Fibroblast of the aortic adventitia (primary cell): Measurements from ENCODE around the gene FNDC1. TPM values are rescaled to one million over a fixed set of nuclear protein-coding genes. Genes with fewer than 3 reads are reported as not detected.

Source experiments
- DNase-seq: peaks from one replicate; pipeline ENCODE4 v3.0.0-alpha.2; 2010; ENCODE audit warnings: low read depth
- H3K4me3 ChIP-seq: 2 replicates; pipeline ENCODE4 v1.5.1; 2011; ENCODE audit warnings: low read depth, mild to moderate bottlenecking, control low read depth, low read length, moderate library complexity
- total RNA-seq: library from RNA; depleted of rRNA; stranded (reverse); fragments of >200 nt; gene quantifications from 2 replicates; pipeline ENCODE4 v1.2.3, GENCODE V29; 2012; ENCODE audit warnings: low replicate concordance
- TF ChIP-seq, protein P1 (sequence below): IDR thresholded peaks from 2 replicates; pipeline ENCODE4 v1.5.1; 2011; ENCODE audit warnings: mild to moderate bottlenecking, low read length, control low read depth, inconsistent platforms; ENCODE audit not compliant: insufficient read depth

FNDC1 gene
- total RNA-seq, 1 donor, result 1.6 TPM

DNA sequence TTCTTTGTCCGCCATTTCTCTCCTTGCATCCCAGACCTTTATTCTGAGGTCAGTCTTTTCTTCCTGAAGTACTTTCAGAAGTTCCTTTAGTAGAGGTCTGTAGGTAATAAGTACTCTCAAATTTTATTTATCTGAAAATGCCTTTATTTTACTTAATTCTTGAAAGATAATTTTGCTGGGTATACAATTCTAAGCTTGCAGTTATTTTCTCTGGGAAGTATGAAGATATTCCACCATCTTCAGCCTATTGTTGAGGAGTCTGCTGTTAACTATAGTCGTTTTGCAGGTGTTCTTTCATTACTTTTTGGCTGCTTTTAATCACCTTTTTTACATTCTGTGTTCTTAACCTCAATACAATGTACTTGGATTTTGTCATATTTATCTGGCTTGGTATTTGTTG is 13.5 kb upstream of the FNDC1 start:
- TF ChIP-seq, protein P1, sequence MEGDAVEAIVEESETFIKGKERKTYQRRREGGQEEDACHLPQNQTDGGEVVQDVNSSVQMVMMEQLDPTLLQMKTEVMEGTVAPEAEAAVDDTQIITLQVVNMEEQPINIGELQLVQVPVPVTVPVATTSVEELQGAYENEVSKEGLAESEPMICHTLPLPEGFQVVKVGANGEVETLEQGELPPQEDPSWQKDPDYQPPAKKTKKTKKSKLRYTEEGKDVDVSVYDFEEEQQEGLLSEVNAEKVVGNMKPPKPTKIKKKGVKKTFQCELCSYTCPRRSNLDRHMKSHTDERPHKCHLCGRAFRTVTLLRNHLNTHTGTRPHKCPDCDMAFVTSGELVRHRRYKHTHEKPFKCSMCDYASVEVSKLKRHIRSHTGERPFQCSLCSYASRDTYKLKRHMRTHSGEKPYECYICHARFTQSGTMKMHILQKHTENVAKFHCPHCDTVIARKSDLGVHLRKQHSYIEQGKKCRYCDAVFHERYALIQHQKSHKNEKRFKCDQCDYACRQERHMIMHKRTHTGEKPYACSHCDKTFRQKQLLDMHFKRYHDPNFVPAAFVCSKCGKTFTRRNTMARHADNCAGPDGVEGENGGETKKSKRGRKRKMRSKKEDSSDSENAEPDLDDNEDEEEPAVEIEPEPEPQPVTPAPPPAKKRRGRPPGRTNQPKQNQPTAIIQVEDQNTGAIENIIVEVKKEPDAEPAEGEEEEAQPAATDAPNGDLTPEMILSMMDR, result no peak
- no peak for DNase-seq

DNA sequence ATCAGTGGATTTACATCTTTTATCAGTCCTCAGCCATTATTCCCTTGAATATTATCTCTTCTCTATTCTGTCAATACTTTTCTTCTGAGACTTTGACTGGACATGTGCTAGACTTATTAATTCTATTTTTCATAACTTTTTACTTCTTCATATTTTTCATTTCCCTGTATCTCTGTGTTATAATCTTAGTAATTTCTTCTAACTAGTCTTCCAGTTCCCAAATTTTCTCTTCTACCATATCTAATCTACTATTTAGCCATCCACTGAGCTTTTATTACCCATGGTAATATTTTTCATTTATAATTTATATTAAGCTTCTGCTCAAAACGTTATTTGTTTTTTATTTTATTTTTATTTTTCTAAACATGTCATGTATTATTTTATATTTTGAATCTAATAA is 13.1 kb upstream of the FNDC1 start:
- H3K4me3 ChIP-seq, result no peak overlapping the region
- no peak for DNase-seq
- TF ChIP-seq, protein P1, result no peak

More for the DNA sequence above, 13.5 kb upstream of the FNDC1 start:
- no peak overlapping the region for H3K4me3 ChIP-seq

DNA sequence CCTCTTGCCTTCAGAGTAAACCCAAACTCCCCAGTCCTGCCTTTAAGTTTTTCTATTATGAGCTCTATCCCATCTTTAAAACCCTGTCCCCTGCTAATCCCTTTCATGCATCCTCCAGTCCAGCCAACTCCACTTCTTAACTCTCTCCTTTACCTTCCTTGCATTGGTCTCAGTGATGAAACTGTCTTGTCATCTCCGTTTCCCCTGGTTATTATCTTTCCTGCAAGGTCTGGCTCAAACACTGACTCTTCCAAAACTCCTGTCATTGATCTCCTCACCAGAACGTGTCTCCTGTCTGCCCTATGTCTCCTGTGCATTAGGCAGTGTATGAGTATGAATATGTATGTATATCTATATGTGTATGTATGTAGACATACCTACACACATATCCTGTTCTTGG is 11.8 kb upstream of the FNDC1 start:
- DNase-seq, result no peak
- no peak overlapping the region for H3K4me3 ChIP-seq
- TF ChIP-seq, protein P1, result no peak

DNA sequence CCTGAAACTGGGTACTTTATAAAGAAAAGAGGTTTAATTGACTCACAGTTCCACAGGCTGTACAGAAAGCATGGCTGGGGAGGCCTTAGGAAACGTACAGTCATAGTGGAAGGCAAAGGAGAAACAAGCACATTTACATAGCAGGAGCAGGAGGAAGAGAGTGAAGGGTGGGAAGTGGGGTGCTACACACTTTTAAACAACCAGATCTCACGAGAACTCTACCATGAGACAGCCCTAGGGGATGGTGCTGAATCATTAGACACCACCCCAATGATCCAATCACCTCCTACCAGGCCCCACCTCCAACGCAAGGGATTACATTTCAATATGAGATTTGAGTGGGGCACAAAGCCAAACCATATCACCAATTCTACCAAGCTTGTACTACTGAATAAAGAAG is 7.4 kb upstream of the FNDC1 start:
- TF ChIP-seq, protein P1, result no peak
- no peak for DNase-seq
- no peak overlapping the region for H3K4me3 ChIP-seq

DNA sequence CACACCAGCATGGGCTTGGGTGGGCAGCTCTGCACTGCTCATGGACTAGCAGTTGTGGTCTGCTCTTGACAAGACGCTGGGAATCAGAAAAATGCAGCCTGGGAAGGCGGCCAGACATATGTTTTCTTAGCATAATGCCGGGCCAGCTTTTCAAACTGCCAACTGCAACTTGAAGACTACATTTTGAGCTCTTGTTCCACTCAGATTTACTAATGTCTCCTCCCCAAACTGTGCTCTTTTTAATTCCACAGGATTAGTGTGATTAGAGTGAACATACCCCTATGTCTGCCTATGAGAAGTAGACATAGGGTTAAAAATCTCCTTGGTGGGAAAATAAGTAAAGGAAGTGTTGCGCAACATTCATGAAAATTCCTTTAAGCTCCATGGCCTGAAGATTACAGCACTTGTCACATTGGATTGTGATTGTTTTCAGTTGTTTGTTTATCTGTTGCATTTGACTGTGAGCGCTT is 5.3 kb upstream of the FNDC1 start:
- DNase-seq, result peak; percentile 73
- H3K4me3 ChIP-seq, result no peak overlapping the region
- TF ChIP-seq, protein P1, result no peak

DNA sequence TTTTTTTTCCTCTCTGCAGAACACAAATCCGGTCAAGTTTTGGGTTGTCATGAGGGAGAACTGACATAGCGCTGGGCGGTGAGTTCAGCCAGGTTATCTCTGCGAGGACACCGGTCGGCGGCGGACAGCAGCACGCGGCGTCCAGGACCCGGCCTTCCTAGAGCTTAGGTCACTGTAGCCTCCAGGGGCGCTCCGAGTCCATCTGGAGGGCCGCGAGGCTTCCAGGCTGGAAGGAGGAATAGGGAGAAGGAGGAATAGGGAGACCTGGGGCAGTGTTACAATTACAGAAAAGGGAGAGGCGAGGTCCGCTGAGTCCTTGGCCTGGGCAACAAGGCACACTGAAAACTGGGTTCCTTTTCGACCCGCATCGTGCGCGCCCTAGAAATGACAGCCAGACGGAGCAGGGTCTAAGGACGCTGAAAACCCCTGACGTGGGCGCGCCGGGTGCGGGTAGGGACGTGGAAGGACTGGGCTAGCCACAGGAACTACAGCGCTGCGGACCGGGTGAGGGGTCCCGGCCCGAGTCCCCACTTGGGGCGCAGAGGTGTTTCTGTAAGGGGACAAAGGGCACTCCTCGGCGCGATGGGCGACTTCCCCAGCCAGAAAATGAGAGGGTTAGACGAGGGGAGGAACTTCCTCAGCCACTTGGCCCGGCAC is 536 bp upstream of the FNDC1 start:
- TF ChIP-seq, protein P1, result peak; percentile 38
- peak overlapping the region; percentile 31 for H3K4me3 ChIP-seq
- peak; percentile 30 for DNase-seq
